Measurements from ENCODE around the gene ZNF217. TPM values are rescaled to one million over a fixed set of nuclear protein-coding genes. Genes with fewer than 3 reads are reported as not detected.
"Not testable (repeated sequence)": the region's sequence is repeated elsewhere in the genome, so short reads cannot be mapped to it uniquely, and the experiment has no call there.

Gene ZNF217
- total and polyA plus RNA-seq, 7 donors: 1.7 to 8.1 (median 4.3) TPM

DNA sequence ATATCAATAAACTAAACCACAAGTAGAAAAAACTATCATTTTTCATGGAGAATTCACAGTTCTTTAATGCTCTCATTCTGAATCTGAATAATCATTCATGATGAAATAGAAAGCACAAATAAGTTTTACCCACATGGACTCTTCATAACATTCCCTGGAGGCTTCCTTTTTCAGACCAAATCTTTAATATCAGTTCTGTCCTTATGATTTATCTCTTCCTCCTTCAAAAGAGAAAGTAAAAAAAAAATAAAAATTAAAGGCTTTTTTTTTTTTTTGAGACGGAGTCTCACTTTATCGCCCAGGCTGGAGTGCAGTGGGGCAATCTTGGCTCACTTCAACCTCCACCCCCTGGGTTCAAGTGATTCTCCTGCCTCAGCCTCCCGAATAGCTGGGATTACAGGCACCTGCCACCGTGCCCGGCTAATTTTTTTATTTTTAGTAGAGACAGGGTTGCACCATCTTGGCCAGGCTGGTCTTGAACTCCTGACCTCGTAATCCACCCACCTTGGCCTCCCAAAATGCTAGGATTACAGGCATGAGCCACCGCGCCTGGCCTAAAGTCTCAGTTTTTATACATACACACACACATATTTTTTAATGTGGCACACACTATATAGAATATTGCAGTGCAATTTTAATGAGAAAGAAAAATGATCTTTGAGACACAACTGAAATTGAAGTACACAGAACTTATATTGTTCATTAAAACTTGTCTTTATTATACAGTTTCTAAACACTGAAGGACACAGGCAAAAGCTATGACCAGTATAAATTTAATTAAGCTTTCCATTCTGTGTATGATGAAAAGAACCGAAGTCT is 31.9 kb upstream of the ZNF217 start:
- Histone ChIP-seq H3K9me3 (no peaks in the 10 kb centered on the region), H3K27ac (no peak overlapping the region), H3K4me1 (peaks cover 22% of the 10 kb centered on the region), H3K36me3 (ENCODE audit: insufficient read depth in 1 of 2, low read depth in 1 of 2) (no peaks in the 10 kb centered on the region), H3K27me3 (ENCODE audit: insufficient read depth in 3 of 3, low read length in 2 of 3) (no peaks in the 10 kb centered on the region), H3K4me3 (no peak overlapping the region)
- 57 to 61% (median 59%) methylated on average over 9 of the region's 9 CpGs for WGBS, 3 donors
- DNase-seq (no peak), ATAC-seq (no peak)
- intact Hi-C loops (cut with DNase I): no loop called here
- TF ChIP-seq, protein P1, sequence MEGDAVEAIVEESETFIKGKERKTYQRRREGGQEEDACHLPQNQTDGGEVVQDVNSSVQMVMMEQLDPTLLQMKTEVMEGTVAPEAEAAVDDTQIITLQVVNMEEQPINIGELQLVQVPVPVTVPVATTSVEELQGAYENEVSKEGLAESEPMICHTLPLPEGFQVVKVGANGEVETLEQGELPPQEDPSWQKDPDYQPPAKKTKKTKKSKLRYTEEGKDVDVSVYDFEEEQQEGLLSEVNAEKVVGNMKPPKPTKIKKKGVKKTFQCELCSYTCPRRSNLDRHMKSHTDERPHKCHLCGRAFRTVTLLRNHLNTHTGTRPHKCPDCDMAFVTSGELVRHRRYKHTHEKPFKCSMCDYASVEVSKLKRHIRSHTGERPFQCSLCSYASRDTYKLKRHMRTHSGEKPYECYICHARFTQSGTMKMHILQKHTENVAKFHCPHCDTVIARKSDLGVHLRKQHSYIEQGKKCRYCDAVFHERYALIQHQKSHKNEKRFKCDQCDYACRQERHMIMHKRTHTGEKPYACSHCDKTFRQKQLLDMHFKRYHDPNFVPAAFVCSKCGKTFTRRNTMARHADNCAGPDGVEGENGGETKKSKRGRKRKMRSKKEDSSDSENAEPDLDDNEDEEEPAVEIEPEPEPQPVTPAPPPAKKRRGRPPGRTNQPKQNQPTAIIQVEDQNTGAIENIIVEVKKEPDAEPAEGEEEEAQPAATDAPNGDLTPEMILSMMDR (IDR thresholded peaks at IDR 0.05): no peak

DNA sequence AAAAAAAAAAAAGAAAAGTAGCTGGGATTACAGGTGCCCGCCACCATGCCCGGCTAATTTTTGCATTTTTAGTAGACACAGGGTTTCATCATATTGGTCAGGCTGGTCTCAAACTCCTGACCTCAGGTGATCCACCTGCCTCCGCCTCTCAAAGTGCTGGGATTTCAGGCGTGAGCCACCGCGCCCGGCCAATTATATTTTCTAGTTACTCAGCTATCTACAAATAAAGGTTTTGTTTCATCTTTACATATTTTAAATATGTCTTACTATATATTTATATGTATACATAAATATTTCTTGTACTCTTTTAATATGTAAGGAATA is 31.2 kb upstream of the ZNF217 start:
- H3K36me3 ChIP-seq (ENCODE audit: insufficient read depth in 1 of 2, low read depth in 1 of 2); H3K27ac ChIP-seq; intact Hi-C loops (cut with DNase I); ATAC-seq; H3K27me3 ChIP-seq (ENCODE audit: insufficient read depth in 3 of 3, low read length in 2 of 3); H3K4me3 ChIP-seq; DNase-seq; H3K9me3 ChIP-seq: not testable (repeated sequence)
- 81 to 85% (median 81%) methylated on average over 7 of the region's 7 CpGs for WGBS, 3 donors
- H3K4me1 ChIP-seq: peaks cover 22% of the 10 kb centered on the region

DNA sequence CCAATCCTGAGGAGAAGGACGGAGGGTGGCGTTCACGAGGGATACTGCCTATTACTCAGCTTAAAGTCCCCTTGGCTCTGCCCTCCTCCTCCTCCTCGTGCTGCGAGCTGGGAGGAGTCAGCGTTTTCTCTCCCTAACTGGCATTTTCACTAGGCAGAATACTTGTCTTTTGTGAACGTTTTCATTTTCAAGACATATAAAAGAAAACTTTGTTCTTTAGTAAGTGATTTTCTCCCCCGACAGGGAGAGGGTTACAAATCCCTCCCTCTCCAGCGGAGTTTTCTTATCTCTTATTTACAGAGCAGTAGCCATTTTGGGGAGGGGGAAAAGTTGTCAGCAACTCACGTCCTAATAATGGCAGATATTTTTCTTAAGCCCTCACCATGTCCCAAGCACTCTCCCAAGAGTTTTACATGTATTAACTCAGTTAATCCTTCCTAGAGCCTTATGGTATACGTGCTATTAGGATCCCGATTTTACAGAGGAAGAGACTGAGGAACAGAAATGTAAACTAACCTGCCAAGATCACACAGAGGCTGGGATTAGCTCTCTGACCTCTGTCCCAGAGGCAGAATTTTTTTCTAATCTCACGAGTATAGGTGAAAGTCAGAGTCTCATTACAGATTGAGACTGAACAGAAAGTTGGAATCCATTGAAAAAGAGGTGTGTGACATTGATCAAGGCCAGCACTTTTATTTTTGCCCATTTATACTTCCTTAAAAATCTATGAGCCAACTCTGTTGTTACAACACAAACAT is 30.0 kb upstream of the ZNF217 start:
- no peaks in the 10 kb centered on the region for H3K36me3 ChIP-seq (ENCODE audit: insufficient read depth in 1 of 2, low read depth in 1 of 2)
- TF ChIP-seq, protein P1 (IDR thresholded peaks at IDR 0.05): no peak
- peaks cover 22% of the 10 kb centered on the region for H3K4me1 ChIP-seq
- intact Hi-C loops (cut with DNase I): no loop called here
- H3K27ac ChIP-seq: peak overlapping the region; percentile 79
- DNase-seq (peak; percentile 57 to 72), ATAC-seq (peak; percentile 90 to 96 (median 93))
- no peaks in the 10 kb centered on the region for H3K9me3 ChIP-seq
- H3K4me3 ChIP-seq: peak overlapping the region; percentile 64
- H3K27me3 ChIP-seq (ENCODE audit: insufficient read depth in 3 of 3, low read length in 2 of 3): no peaks in the 10 kb centered on the region
- WGBS, 3 donors: 1 to 2% (median 1%) methylated on average over 13 of the region's 13 CpGs

DNA sequence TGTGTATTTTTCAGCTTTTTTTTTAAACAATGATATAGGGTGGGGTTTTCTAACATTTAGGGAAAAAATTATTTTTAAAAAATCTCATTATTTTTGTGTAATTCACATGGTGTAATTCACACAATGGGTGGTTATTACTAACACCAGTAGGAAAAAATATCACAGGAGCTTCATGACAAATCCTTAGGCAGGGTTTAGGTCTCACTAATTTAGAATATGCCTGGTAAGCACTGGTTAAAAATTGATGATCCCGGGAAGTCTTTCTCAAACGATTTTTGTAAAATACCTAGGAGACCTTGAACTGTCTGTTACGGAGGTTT is 29.5 kb upstream of the ZNF217 start:
- DNase-seq: no peak
- TF ChIP-seq, protein P1 (IDR thresholded peaks at IDR 0.05): no peak
- H3K4me1 ChIP-seq: peaks cover 22% of the 10 kb centered on the region
- H3K27ac ChIP-seq: peak overlapping the region; percentile 79
- peak overlapping the region; percentile 64 for H3K4me3 ChIP-seq
- intact Hi-C loops (cut with DNase I): no loop called here
- WGBS, 3 donors: 1% methylated on average over 3 of the region's 3 CpGs
- no peaks in the 10 kb centered on the region for H3K27me3 ChIP-seq (ENCODE audit: insufficient read depth in 3 of 3, low read length in 2 of 3)
- ATAC-seq: peak in 1 of 4 donors; percentile 26
- no peaks in the 10 kb centered on the region for H3K9me3 ChIP-seq
- H3K36me3 ChIP-seq (ENCODE audit: insufficient read depth in 1 of 2, low read depth in 1 of 2): no peaks in the 10 kb centered on the region

All from psoas muscle (tissue), 8 donors.